Germinal center (tissue), 1 donor: ENCODE data around the gene IQCM.

Source experiments
- DNase-seq: peaks from one replicate; pipeline ENCODE4 v3.0.0; 2012; ENCODE audit warnings: mixed read lengths, low spot score

Gene IQCM

DNA sequence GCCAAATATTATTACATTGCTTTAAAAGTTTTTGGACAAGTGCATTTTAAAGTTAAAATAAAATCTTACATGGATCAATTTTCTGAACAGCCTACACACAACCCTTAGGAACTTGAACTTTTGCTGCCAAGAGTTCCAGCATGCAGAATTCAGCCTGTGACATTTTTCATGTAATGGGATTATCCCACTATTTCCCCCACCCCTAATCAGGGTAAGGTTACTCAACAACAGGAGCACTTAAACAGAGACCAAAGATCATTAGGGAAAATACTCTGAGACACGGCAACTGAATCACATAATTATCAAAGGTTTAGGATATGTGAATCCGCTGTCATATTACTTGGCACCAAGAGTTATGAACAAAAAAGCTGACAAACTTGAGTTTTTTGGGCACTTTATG, 47.2 kb downstream of the IQCM start:
- no peak for DNase-seq

DNA sequence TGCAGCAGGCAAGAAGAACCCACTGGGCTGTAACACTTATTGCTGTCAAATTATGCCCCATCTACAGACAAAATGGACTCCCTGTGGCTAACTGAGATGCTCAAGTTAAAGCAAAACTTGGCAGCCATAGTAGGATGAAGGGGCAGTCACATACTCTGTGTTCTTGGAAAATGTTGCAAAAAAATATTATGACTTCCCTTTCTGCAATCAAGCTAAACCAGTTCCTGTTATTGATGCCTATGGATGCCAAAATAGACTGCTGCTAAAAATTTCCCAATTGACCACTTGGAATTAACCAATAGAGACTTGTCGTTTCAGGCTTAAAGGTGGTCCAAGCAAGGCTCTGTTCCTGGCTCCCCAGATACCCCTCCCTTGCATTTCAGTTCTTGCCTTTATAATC, 49.5 kb downstream of the IQCM start:
- no peak for DNase-seq

DNA sequence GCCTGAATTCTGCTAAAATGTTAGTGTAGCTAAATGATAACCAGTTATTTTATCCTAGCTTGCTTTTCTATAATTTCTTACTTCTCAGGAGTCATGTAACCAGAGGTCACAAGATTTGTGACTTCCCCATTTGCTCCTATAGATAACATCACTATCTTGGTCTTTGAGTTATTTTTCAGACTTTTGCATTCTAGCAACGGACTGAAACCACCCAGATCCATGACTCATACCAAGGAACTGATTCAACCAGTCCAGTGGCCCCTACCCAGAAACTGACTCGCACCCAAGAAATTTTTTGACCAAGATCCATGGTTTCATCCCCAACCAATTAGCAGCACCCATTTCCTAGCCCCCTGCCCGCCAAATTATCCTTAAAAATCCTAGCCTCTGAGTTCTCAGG, 50.0 kb downstream of the IQCM start:
- DNase-seq, result no peak

DNA sequence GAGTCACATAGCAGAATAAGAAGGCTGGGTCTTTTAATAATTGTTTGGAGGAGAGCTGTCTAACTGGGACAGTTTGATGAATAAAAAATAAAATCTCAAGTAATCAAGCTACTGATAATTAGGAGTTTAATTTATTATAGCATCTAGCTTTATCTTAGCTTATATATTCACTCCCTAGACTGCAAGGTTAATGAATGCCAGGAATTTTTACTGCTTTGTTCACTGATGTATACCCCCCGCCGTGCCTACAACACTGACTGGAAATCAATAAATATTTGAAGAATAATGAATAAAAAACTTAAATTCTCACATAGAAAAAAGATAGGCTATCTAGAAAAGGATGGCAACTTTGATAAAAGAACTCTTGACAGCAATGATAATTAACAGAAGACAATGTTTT, 59.7 kb downstream of the IQCM start:
- DNase-seq, result no peak

DNA sequence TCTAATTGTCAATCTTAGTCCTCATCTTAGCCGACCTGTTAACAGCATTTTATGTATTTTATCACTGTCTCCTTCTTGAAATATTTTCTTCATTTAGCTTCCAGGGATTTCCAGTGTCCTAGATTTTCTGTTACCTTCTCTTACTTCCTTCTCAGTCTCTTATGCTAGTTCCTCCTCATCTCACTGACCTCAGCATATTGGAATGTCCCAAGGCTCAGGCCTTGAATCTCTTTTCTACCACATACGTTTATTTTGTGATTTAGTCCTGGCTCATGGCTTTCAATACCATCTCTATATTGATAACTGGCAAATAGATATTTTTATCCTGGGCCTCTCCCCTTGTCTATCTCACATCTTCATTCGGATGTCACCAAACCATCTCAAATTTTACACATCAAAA, 61.1 kb downstream of the IQCM start:
- no peak for DNase-seq

DNA sequence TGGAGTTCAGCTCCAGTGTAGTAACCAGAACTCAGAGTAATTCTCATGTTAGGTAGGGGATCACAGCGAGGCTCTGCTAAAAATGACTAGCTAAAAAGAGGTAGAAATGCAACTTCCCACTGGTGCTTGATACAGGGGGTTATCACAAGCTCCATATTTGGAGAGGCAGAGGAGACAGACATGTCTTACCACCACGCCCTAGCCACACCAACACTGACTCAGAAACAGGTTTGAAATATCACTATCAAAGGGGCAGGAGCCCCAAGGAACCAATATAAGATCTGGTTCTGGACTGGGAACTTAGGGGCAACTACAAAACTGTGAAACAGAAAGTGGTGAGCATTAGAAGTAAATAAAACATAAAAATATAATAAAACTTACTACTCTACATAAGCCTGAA, 62.9 kb downstream of the IQCM start:
- no peak for DNase-seq

DNA sequence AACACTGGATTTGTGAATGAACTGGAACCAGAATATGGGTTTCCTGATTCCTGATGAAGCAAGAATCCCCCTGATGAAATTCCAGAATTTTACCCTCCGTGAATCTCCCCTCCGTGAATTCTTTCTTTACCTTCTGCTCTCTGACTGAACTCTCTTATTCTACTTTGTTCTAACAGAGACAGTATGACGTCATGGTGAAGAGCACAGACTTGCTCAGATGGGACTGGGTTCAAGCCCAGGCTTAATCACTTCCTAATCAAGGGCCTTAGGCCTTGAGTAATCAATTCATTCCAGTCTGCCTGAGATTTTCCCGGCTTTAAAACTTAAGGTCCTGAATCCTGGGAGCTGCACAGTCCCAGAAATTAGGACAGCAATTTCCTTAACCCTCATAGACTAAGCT, 64.5 kb downstream of the IQCM start:
- no peak for DNase-seq

DNA sequence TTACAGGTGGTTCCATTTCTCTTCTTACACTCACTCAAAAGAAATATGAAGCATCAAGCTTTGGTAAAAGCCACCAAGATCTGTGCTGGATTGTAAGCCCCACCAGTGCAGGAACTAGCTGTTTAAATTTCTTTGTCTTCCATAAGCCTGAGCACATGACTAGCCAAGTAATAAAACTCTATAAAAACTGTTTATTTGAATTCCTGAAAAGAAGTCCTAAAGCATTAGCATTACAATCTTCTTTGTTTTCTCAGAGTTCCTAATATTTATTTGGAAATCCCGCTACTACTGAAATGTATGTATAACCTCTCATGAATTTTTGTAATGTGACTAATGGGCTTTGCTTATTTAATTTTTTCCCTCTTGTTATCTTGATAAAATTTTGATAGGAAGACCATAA, 65.9 kb downstream of the IQCM start:
- DNase-seq, result no peak

DNA sequence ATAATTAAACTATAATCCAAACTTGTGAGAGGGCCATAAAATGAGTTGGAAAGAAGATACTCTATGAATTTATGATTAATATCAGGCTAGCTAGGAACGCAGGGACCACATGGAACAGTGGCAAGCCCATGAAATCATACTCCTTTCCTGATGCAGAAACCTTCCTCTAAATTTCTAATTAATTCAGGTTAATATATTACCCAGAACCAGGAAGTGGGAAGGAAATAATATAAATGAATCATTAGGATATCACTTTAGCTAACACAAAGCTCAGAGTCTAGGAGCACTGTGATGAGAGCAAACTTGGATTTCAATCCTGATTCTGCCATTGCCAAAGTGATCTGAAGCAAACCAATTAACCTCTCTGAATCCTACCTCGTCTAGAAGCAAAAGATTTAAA, 68.0 kb downstream of the IQCM start:
- DNase-seq, result no peak

DNA sequence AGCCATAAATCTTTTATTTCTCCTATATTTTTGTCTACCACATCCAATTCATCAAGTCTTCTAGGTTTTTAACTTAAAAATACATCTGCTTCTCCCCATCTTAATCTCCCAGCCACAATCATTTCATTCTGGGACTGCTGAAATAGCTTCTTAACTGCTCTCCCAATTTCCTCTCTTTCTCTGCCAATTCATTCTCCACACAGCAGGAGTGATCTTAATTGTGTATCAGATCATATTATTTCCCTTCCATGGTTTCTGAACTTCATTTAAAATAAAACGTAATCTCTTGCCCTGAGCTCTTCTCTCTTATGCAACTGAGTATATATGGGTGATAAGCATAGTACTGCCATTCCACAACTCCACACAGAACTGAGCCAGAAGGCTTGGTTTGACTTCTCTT, 69.4 kb downstream of the IQCM start:
- no peak for DNase-seq

DNA sequence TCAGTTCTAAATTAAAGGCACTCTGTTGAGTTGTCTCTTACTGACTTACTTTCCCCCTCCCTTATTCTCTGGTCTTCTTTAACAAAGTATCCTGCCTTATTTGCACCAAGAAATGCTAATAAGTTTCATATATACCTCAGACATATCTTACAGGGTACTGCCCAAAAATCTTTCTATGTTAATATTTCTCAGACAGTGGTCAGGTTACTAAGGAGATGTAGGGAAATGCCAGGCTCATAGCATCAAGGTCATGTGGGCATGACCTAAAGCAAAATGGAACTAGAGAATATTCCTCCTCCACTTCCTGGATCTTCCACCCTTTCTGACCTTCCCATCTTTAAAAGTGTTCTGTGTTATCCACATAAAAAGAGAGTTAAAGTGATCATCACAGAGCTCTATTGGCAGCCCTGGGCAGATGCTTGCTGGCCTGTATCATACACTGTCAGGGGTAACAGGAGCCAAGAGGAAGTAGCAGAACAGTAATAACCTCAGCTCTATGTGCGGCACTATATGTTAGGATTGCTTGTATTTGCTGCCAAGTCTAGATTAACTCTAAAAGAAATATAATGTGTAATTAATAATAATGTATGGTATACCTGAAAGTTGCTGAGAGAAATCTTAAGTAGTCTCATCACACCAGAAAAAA, 74.3 kb downstream of the IQCM start:
- no peak for DNase-seq

DNA sequence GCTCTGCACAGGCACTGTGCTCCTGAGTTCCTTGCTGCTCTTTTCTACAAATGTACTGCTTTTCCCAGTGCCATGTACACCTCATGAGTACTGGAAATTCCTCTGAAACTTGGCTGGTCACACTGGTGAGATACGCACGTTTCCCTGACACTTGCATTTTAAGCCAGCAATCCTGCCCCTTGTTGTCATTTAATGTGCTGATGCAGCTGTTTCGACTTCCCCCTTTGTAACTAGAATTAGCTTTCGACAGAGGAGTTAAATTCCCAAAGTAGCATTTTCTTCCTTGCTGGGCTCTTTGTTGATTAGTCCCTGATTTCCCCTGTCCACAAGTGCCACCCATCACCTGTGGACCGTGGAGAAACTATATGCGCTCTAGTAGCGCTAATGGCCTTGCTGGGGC, 77.5 kb downstream of the IQCM start:
- no peak for DNase-seq

DNA sequence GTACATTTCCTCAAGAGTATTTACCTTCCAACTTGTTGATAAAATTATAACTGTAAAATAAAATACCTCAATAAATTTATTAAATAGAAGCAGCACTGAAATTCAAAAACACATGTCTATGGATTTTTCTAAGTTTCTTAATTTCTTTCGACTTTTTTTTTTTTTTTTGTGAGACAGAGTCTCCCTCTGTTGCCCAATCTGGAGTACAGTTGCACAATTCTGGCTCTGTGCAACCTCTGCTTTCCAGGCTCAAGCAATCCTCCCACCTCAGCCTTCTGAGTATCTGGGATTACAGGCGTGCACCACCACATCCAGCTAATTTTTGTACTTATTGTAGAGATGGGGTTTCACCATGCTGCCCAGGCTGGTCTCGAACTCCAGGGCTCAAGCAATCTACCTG, 79.8 kb downstream of the IQCM start:
- no peak for DNase-seq

DNA sequence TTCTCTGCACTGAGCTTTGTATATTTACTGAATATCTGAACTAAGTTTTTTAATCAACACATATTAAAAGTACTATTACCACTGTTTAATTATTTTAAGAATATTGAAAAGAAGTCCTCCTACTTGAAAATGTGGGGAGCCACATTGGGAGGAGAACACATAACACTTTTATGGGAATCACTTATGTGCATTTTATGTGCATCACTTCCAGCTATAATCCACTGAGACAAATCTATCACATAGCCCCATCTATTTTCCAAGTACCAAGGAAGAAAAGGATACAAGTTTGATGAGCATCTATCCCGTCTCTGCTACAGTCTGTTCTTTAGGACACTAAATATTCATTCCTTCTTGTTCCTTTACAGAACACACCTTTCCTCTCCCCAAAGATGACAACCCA, 87.2 kb downstream of the IQCM start:
- no peak for DNase-seq

DNA sequence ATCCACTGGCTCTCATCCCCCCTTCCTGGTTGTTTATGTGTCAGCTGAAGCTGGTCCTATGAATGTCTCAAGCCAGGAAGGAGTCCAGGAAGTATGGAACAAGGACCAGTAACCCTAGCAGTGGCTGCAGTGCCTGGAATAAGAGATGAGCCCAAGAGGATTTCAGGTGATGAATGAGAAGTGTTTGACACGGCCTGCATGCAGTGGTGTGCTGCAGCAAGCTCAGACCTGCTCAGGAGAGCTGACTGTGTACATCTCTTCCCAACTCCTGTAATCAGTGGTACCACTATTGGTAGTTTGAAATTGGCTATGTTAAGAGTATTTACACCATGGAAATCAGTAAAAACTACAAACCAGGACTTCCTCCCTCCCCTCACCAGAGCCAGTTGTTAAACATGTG, 88.0 kb downstream of the IQCM start:
- DNase-seq, result no peak

DNA sequence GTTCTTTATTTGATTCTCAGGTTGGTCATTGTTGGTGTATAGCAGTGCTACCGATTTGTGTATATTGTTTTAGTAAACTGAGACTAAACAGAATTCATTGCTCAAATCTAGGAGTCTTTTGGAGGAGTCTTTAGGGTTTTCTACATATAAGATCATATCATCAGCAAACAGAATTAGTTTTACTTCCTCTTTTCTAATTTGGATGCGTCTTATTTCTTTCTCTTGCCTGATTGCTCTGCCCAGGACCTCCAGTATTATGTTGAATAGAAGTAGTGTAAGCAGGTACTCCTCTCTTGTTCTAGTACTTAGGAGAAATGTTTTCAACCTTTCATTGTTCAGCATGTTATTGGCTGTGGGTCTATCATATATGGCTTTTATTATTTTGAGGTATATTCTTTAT, 92.6 kb downstream of the IQCM start:
- no peak for DNase-seq

DNA sequence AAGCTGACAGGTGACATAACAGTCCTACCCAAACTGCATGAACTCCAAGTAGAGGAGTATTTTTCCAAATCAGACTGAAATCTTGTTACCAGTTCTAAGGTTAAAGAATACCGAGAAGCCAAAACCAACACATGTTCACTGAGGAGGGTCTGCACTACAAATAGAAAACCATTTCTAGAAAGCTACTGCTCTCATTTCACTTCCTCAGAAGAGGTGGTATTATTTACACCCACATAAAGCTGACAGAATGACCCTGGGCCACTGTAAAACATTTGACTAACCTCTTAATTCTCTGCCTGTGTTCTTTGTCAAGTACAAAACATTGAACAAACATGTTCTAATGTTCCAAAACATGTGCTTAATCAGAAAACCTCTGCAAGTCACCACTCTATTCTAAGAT, 95.8 kb downstream of the IQCM start:
- DNase-seq, result no peak

DNA sequence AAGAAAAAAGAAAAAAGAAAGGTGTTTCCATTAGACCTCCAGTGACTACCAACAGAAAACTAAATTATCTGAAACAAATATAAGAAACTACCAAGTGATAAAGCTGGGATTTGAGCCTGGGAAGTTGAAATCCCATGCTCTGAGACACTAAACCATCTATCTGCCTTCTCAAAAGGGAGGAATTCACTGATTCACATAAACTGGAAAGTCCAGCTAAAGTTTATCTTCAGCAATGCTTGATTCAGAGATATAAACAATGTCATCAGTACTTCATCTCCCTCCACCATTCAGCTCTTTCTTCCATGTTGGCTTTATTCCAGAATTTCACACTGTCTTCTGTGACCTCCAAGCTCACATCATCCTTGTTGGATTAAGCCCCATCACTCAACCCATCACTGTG, 96.3 kb downstream of the IQCM start:
- DNase-seq, result no peak

DNA sequence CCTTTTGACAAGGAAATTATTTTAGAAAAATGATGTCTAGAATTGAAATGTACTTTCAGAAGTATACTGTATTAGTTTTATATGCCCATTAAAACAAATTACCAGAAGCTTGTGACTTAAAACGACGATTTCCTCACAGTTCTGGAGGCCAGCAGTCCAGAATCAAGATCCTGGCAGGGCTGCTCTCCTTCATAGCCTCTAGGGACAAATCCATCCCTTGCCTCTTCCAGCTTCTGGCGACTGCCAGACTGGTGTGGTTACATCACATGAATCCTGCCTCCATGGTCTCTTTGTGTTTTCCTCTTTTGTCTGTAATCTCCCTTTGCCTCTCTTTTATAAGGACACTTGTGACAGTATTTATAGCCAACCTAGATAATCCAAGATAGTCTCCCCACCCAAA, 97.1 kb downstream of the IQCM start:
- no peak for DNase-seq

DNA sequence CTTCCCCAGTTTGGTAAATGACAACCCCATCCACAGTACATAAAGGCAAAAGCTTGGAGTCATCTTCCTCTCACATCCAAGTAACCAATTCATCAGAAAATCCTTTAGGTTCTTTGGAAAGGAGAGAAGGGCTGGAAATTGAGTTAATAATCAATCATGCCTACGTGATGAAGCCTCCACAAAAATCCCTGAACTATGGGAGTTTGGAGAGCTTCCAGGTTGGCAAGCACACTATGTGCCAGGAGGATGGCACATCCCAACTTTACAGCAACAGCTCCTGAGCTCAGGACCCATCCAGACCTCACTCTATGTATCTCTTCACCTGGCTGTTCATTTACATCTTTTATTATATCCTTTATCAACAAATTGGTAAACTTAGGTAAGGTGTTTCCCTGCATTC, 98.9 kb downstream of the IQCM start:
- no peak for DNase-seq

DNA sequence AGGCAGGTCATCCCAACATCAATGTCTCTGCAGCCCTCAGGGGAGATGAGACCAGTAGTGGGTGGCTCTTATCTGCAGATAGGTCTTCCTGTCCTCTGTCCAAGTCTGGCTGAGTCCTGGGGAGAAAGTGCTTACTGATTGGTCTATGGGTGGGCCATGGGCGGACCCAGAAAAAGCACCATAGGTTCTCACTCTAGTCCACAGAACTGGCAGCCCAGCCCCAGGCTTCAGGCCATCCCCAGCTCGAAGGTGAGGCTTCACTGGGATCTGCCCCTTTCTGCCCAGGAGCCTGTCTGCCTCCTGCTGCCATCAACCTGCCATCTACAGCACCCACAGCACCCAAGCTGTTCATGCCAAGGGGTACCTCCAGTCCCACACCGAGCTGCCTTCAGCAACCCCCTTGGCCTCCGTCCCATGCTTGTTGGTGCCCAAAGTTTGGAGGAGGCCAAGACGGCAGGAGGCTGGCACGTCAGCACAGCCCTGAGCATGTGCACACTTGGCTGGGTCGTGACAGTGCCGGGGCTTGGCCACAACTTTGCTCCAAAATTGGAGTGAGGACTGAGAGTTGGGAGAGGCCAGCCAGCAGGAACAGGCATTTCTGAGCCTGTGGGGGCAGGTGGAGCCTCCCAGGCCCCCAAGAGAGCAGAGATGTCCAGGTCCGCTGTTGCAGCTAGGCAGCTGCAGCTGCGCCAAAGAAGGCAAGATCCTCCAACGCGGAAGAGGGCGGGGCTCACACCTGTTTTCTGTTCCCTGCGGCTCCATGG, 99.6 kb downstream of the IQCM start:
- DNase-seq, result no peak

DNA sequence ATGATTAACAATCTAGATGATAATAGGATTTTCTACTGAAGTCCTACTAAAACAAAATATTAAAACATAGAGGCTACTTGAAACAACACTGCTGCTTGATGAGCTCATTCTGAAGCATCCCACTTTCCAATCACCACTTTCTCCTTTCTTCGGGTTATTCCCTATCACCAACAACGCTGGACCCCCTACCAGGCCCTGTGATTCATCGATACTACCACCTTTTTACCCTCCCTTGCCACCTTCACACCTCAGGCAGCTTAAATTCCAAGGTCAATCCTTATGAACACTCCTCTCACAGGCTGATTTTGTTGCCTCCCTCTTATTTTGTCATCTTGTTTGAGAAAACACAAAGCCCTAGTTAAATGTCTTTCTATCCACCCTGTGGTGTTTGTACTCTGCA, 102.6 kb downstream of the IQCM start:
- no peak for DNase-seq

DNA sequence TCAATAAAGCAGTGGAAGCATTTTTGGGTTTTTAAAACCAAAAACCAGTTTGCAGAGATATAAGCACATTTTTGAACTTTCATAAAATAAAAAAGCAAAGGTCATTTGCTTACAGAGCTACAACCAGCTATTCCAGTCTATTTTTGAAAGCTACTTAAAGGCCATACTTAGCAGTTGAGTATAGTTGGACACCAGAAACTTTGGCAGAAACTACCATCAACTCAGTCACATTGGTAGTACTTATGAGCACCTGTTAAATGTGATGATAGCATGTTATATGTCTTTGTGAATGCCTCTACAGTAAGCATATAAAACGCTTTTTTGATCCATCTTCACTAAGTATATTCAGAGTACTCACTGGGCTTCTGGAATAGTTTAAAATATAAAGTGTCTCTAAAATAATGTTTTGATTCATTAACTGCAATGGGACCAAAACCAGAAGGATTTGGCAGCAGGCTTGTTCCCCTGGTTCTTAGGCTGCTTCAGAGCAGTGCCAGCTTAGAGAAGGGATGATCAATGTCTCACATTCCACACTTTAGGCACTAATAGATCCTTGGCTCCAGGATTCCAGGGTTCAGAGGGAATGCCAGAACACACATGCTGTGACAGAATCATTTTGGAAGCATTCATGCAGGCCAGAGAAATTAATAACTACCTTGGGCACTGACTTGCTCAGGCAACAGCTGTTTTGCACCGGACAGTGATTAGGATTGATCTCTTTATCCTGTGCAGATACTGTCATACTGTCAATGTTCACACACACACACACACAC, 103.9 kb downstream of the IQCM start:
- DNase-seq, result no peak
